Thyroid gland (tissue), 4 donors: ENCODE data around the gene TSNAX. TPM values are rescaled to one million over a fixed set of nuclear protein-coding genes. Genes with fewer than 3 reads are reported as not detected.

Experiments used
- DNase-seq, 2 donors: peaks; one replicate each; pipeline ENCODE4 v3.0.0-alpha.2; 2019
- H3K27ac ChIP-seq, 3 donors: fragments of 200-600 bp; sonication (generic); 1 replicate in 2 of 3; 2 replicates in 1 of 3; pipeline ENCODE4 v1.5.1; 2016 to 2019; ENCODE audit warnings: mild to moderate bottlenecking in 1 of 3, moderate library complexity in 1 of 3
- H3K27me3 ChIP-seq: fragments of 200-600 bp; sonication (generic); one replicate; pipeline ENCODE4 v1.5.1; 2019
- H3K36me3 ChIP-seq, 2 donors: fragments of 200-600 bp; sonication (generic); one replicate each; pipeline ENCODE4 v1.5.1; 2016 to 2019
- H3K4me1 ChIP-seq, 2 donors: fragments of 200-600 bp; sonication (generic); one replicate each; pipeline ENCODE4 v1.5.1; 2017 to 2019
- H3K4me3 ChIP-seq, 3 donors: fragments of 200-600 bp; sonication (generic); replicated peaks in 1 of 3; 1 replicate in 2 of 3; 2 replicates in 1 of 3; pipeline ENCODE4 v1.5.1; 2016; ENCODE audit warnings: mild to moderate bottlenecking in 1 of 3
- H3K9me3 ChIP-seq: fragments of 200-600 bp; sonication (generic); one replicate; pipeline ENCODE4 v1.5.1; 2017
- CTCF ChIP-seq, 6 experiments: fragments of 200-600 bp in 3 of 6; fragments of 450-650 bp in 3 of 6; sonication (generic) in 3 of 6; IDR thresholded peaks; one replicate each; pipeline ENCODE4 v1.5.1; 2016 to 2019; ENCODE audit warnings: antibody characterized with exemption in 6 of 6, mild to moderate bottlenecking in 2 of 6, inconsistent platforms in 1 of 6, moderate library complexity in 1 of 6
- POLR2A ChIP-seq, 2 donors: fragments of 450-650 bp; IDR thresholded peaks; one replicate each; pipeline ENCODE4 v1.6.1; 2017; ENCODE audit warnings: antibody characterized with exemption in 2 of 2, mild to moderate bottlenecking in 2 of 2, moderate library complexity in 1 of 2
- WGBS, 2 donors: methylation state at CpG; one replicate each; pipeline ENCODE4 v1.1.5; 2017; 5-methylcytosine and 5-hydroxymethylcytosine counted together
- intact Hi-C: fragments of 100-400 bp; cut with DNase I; formaldehyde crosslinking; loops from one replicate; pipeline ENCODE4 v1.15.1; 2023
- total RNA-seq, 4 donors: library from RNA; depleted of rRNA; stranded (reverse); fragments of >200 nt; gene quantifications; one replicate each; pipeline ENCODE4 v1.2.3, GENCODE V29; 2016

Gene TSNAX
- total RNA-seq, 4 donors from 2014 or later, result 32.0 to 43.7 (median 36.5) TPM

GRCh38 chr1:231485029-231485784 lies 43.3 kb upstream of the TSNAX start:
- TF ChIP-seq POLR2A (IDR thresholded peaks at IDR 0.05) (no peak), CTCF (IDR thresholded peaks at IDR 0.05) (no peak)
- H3K9me3 ChIP-seq, result no peaks in the 10 kb centered on the region
- DNase-seq, result no peak
- intact Hi-C loops, result no loop called here
- no peak overlapping the region for H3K27ac ChIP-seq
- H3K36me3 ChIP-seq, result no peaks in the 10 kb centered on the region
- WGBS, 2 donors, result 71 to 74% methylated on average over 6 of the region's 6 CpGs
- no peaks in the 10 kb centered on the region for H3K27me3 ChIP-seq
- no peaks in the 10 kb centered on the region for H3K4me1 ChIP-seq
- no peak overlapping the region for H3K4me3 ChIP-seq

- no peaks in the 10 kb centered on the region for H3K36me3 ChIP-seq
- no peak for DNase-seq
- H3K4me3 ChIP-seq, result no peak overlapping the region
- no peak for TF ChIP-seq POLR2A (IDR thresholded peaks at IDR 0.05)
- no peak for TF ChIP-seq CTCF (IDR thresholded peaks at IDR 0.05)
- H3K9me3 ChIP-seq, result no peaks in the 10 kb centered on the region
- 88 to 96% methylated on average over 1 of the region's 1 CpG for WGBS, 2 donors
- intact Hi-C loops, result no loop called here
- no peaks in the 10 kb centered on the region for H3K27me3 ChIP-seq
- no peaks in the 10 kb centered on the region for H3K4me1 ChIP-seq
- H3K27ac ChIP-seq, result no peak overlapping the region
Observed at GRCh38 chr1:231487019-231487418, 41.5 kb upstream of the TSNAX start.

- no peak for TF ChIP-seq CTCF (IDR thresholded peaks at IDR 0.05)
- TF ChIP-seq POLR2A (IDR thresholded peaks at IDR 0.05), result no peak
- 98% methylated on average over 3 of the region's 3 CpGs for WGBS, 2 donors
- Histone ChIP-seq H3K36me3 (no peaks in the 10 kb centered on the region), H3K9me3 (no peaks in the 10 kb centered on the region), H3K27me3 (no peaks in the 10 kb centered on the region), H3K4me1 (no peaks in the 10 kb centered on the region), H3K27ac (no peak overlapping the region), H3K4me3 (no peak overlapping the region)
- no peak for DNase-seq
- intact Hi-C loops, result no loop called here
Observed at GRCh38 chr1:231487910-231488309, 40.6 kb upstream of the TSNAX start.

DNA sequence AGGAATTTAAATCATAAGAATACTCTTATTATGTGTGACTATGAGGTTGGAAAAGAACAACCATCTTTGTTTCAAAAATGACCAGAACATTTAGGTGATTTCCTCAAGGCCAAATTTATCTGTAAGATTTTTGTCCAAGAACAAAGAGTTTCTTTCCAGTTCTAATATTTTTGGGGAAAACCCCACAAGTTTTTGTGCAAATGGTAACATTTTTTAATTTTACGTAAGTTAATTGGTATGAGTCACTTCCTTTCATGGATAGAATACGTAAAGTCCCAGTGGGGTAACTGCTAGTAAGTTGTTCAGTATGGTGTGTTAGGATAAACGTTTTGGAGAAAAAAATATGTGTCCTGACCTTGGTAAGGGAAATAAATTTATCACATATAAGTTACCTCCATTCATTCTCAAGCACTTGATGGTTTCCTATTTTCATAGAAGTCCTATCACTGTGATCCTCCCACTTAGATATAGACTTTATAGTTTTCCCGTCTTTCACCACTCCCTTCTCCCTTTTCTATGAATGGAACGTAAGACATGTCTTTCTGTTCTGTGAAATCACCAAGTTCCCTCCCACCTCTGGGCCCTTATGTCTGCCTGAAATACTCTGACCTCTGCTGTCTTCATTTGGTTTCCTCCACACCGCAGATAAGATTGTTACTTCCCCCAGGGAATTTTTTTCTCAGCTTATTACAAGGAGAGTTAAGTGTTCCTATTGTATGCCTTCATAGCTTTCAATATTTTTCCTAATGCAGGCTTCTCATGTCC lies 34.9 kb upstream of the TSNAX start:
- Histone ChIP-seq H3K36me3 (no peaks in the 10 kb centered on the region), H3K27ac (no peak overlapping the region), H3K27me3 (no peaks in the 10 kb centered on the region), H3K9me3 (no peaks in the 10 kb centered on the region), H3K4me1 (no peaks in the 10 kb centered on the region), H3K4me3 (no peak overlapping the region)
- intact Hi-C loops, result no loop called here
- whole genome bisulfite sequencing, 2 donors, result 61 to 64% methylated on average over 6 of the region's 6 CpGs
- DNase-seq, result no peak
- TF ChIP-seq CTCF (IDR thresholded peaks at IDR 0.05) (no peak), POLR2A (IDR thresholded peaks at IDR 0.05) (no peak)
